Neural cell (in vitro differentiated cells): ENCODE data around the gene JUND. TPM values are rescaled to one million over a fixed set of nuclear protein-coding genes. Genes with fewer than 3 reads are reported as not detected.

Experiments
- H2AFZ ChIP-seq: fragments of 200-600, 300-800 bp; sonication (generic), shearing (Covaris generic); 2 replicates; pipeline ENCODE4 v1.6.0; 2014; ENCODE audit warnings: low read depth, mild to moderate bottlenecking, antibody characterized with exemption, low read length, moderate library complexity
- H3F3A ChIP-seq: fragments of 200-600 bp; shearing (Covaris generic); 2 replicates; pipeline ENCODE4 v1.6.1; 2016; ENCODE audit warnings: mild to moderate bottlenecking, moderate library complexity, mixed read lengths, antibody characterized with exemption, low read length; ENCODE audit not compliant: insufficient read depth, poor library complexity, severe bottlenecking
- H3K27ac ChIP-seq: fragments of 200-600, 300-800 bp; sonication (generic), shearing (Covaris generic); 2 replicates; pipeline ENCODE4 v1.5.1; 2014; ENCODE audit warnings: mild to moderate bottlenecking, low read length, moderate library complexity
- H3K27me3 ChIP-seq: fragments of 300-800, 200-600 bp; sonication (generic), shearing (Covaris generic); 2 replicates; pipeline ENCODE4 v1.6.0; 2014; ENCODE audit warnings: mild to moderate bottlenecking, low read depth, low read length, moderate library complexity; ENCODE audit not compliant: insufficient read depth
- H3K36me3 ChIP-seq: fragments of 300-800, 200-600 bp; sonication (generic), shearing (Covaris generic); 2 replicates; pipeline ENCODE4 v1.5.1; 2014; ENCODE audit warnings: mild to moderate bottlenecking, antibody characterized with exemption, low read length, moderate library complexity; ENCODE audit not compliant: insufficient read depth
- H3K4me2 ChIP-seq: fragments of 300-800, 200-600 bp; sonication (generic), shearing (Covaris generic); 2 replicates; pipeline ENCODE4 v1.6.0; 2014; ENCODE audit warnings: mild to moderate bottlenecking, low read length
- H3K4me3 ChIP-seq: fragments of 300-800, 200-600 bp; sonication (generic), shearing (Covaris generic); 2 replicates; pipeline ENCODE4 v1.5.1; 2014; ENCODE audit warnings: mild to moderate bottlenecking, low read length, moderate library complexity
- H3K79me2 ChIP-seq: fragments of 200-600 bp; shearing (Covaris generic); replicated peaks from 2 replicates; pipeline ENCODE4 v1.6.0; 2014; ENCODE audit warnings: mild to moderate bottlenecking, low read length, moderate library complexity; ENCODE audit not compliant: insufficient read depth
- H3K9ac ChIP-seq: fragments of 300-800, 200-600 bp; sonication (generic), shearing (Covaris generic); 2 replicates; pipeline ENCODE4 v1.6.1; 2016; ENCODE audit warnings: mild to moderate bottlenecking, low read length, mixed read lengths
- H3K9me2 ChIP-seq: fragments of 200-600 bp; shearing (Covaris generic); 2 replicates; pipeline ENCODE4 v1.6.1; 2016; ENCODE audit warnings: mild to moderate bottlenecking, low read length, mixed read lengths; ENCODE audit not compliant: insufficient read depth
- H3K9me3 ChIP-seq: fragments of 200-600, 300-800 bp; sonication (generic), shearing (Covaris generic); 2 replicates; pipeline ENCODE4 v1.6.1; 2016; ENCODE audit warnings: mild to moderate bottlenecking, mixed run types, low read length, moderate library complexity, mixed read lengths
- H4K20me1 ChIP-seq: fragments of 200-600 bp; shearing (Covaris generic); 2 replicates; pipeline ENCODE4 v1.6.1; 2016; ENCODE audit warnings: mild to moderate bottlenecking, mixed run types; ENCODE audit not compliant: insufficient read depth
- CTCF ChIP-seq: fragments of 450-650 bp; IDR thresholded peaks from 2 replicates; pipeline ENCODE4 v1.5.1; 2014; ENCODE audit warnings: antibody characterized with exemption, mild to moderate bottlenecking, moderate library complexity; ENCODE audit not compliant: poor library complexity, severe bottlenecking
- EP300 ChIP-seq: fragments of 450-650 bp; conservative IDR thresholded peaks from 2 replicates; pipeline ENCODE4 v1.6.1; 2014; ENCODE audit warnings: antibody characterized with exemption, mild to moderate bottlenecking, moderate library complexity; ENCODE audit not compliant: poor library complexity, severe bottlenecking
- EZH2 ChIP-seq: fragments of 200-600, 300-800 bp; shearing (Covaris generic), sonication (generic); IDR thresholded peaks from 2 replicates; pipeline ENCODE4 v1.6.1; 2014; ENCODE audit warnings: antibody characterized with exemption, low read length, borderline replicate concordance, mild to moderate bottlenecking; ENCODE audit not compliant: insufficient read depth, poor library complexity, severe bottlenecking
- MXI1 ChIP-seq: fragments of 450-650 bp; conservative IDR thresholded peaks from 2 replicates; pipeline ENCODE4 v1.6.1; 2014; ENCODE audit warnings: antibody characterized with exemption, mild to moderate bottlenecking; ENCODE audit not compliant: poor library complexity, severe bottlenecking
- POLR2AphosphoS5 ChIP-seq: IDR thresholded peaks from 2 replicates; pipeline ENCODE4 v1.6.1; 2012
- RAD21 ChIP-seq: fragments of 450-650 bp; conservative IDR thresholded peaks from 2 replicates; pipeline ENCODE4 v1.6.1; 2014; ENCODE audit warnings: antibody characterized with exemption, mild to moderate bottlenecking, moderate library complexity
- REST ChIP-seq: IDR thresholded peaks from 2 replicates; pipeline ENCODE4 v1.6.1; 2012; ENCODE audit warnings: borderline replicate concordance
- SMC3 ChIP-seq: fragments of 450-650 bp; conservative IDR thresholded peaks from 2 replicates; pipeline ENCODE4 v1.6.1; 2014; ENCODE audit warnings: antibody characterized with exemption, mild to moderate bottlenecking, moderate library complexity; ENCODE audit not compliant: poor library complexity
- TAF1 ChIP-seq: IDR thresholded peaks from 2 replicates; pipeline ENCODE4 v1.6.1; 2012; ENCODE audit warnings: low read depth
- polyA plus RNA-seq: library from polyadenylated mRNA; depleted of rRNA; stranded (reverse); fragments of >200 nt; gene quantifications from 2 replicates; pipeline ENCODE4 v1.2.3, GENCODE V29; 2014

Gene JUND
- polyA plus RNA-seq, 1 donor from 2014 or later: 94.9 TPM

- Histone ChIP-seq H3K79me2 (no peaks in the 10 kb centered on the region), H3K36me3 (no peaks in the 10 kb centered on the region), H4K20me1 (no peaks in the 10 kb centered on the region), H3K27ac (no peak overlapping the region), H3K9me3 (no peaks in the 10 kb centered on the region), H3K27me3 (no peaks in the 10 kb centered on the region), H3K9ac (no peak overlapping the region), H3F3A (no peaks in the 10 kb centered on the region), H3K4me3 (no peak overlapping the region), H2AFZ (no peak overlapping the region), H3K4me2 (no peak overlapping the region), H3K9me2 (no peaks in the 10 kb centered on the region)
- no peak for TF ChIP-seq EP300
- no peak for TF ChIP-seq REST
- TF ChIP-seq SMC3: no peak
- no peak for TF ChIP-seq RAD21
- TF ChIP-seq TAF1: no peak
- no peak for TF ChIP-seq MXI1
- no peak for TF ChIP-seq POLR2AphosphoS5
- TF ChIP-seq EZH2: no peak
- no peak for TF ChIP-seq CTCF
Observed at GRCh38 chr19:18290302-18291018, 9.0 kb upstream of the JUND start.

- no peaks in the 10 kb centered on the region for H3K9me3 ChIP-seq
- no peaks in the 10 kb centered on the region for H3K79me2 ChIP-seq
- no peaks in the 10 kb centered on the region for H3F3A ChIP-seq
- no peak overlapping the region for H3K27ac ChIP-seq
- no peaks in the 10 kb centered on the region for H3K27me3 ChIP-seq
- H2AFZ ChIP-seq: no peak overlapping the region
- H3K4me2 ChIP-seq: no peak overlapping the region
- TF ChIP-seq SMC3 (no peak), MXI1 (no peak), CTCF (no peak), TAF1 (no peak), POLR2AphosphoS5 (no peak), EP300 (no peak), REST (no peak), RAD21 (no peak), EZH2 (no peak)
- no peak overlapping the region for H3K9ac ChIP-seq
- H3K9me2 ChIP-seq: no peaks in the 10 kb centered on the region
- no peaks in the 10 kb centered on the region for H4K20me1 ChIP-seq
- no peak overlapping the region for H3K4me3 ChIP-seq
- H3K36me3 ChIP-seq: no peaks in the 10 kb centered on the region
Observed at GRCh38 chr19:18289471-18290301, 8.3 kb upstream of the JUND start.
